Left colon (tissue), 2 donors: Measurements from ENCODE around the gene METTL17. TPM values are rescaled to one million over a fixed set of nuclear protein-coding genes. Genes with fewer than 3 reads are reported as not detected.
A peak's percentile ranks its signal among the peaks of the same experiment; 100 is the strongest.

Experiments
- ATAC-seq: fragments of 200-7000 bp; cut with Tn5 transposase; one replicate; pipeline ENCODE4 v1.9.1; 2020; ENCODE audit warnings: mild to moderate bottlenecking, moderate library complexity
- DNase-seq, 2 donors: peaks; one replicate each; pipeline ENCODE4 v3.0.0-alpha.2; 2020
- intact Hi-C, 2 donors: fragments of 100-400 bp; cut with DNase I in 1 of 2; cut with micrococcal nuclease in 1 of 2; formaldehyde crosslinking; loops; one replicate each; pipeline versions ENCODE4 v1.11.2 to v1.14.0; 2022; cut with DNase I, micrococcal nuclease
- total RNA-seq, 2 donors: library from RNA; stranded (reverse); fragmentation: NEBNext Ultra II Directional; extraction: Animal tissue kit (Norgen Biotek cat#: 25700); gene quantifications; one replicate each; pipeline ENCODE4 v1.2.1, GENCODE V29; 2021
- donor health status: DM: no; HTN: no; CAD: no.
- donor health status: DM: yes; HTN: yes; CAD: no.

METTL17 gene
- total RNA-seq, 2 donors from 2014 or later = 48.4 to 65.1 TPM

DNA sequence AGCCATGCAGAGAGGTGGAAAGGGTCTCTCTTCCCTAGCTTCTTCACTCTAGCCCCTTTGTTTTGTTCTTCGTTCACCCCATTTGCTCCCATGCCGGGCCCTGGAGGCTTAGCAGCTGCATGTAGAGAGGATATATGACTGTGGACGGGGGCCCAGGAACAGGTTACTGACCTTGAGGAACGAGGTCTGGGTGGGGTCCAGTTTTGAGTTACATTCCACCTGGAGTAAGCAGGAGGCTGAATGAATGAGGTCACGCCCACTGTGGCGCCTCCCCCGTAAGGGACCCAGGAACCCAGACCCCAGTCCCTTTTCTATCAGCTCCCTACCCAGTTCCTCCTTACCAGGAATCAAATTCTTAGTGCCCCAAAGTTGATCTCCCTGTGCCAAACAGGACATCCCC, 28.5 kb downstream of the METTL17 start:
- intact Hi-C loops = loop anchor here in 1 of 2 donors (10.0 kb wide), 1 partner anchor 77 kb away; the partner anchor contains the start of gene ZNF219
- ATAC-seq = no peak
- DNase-seq = no peak

DNA sequence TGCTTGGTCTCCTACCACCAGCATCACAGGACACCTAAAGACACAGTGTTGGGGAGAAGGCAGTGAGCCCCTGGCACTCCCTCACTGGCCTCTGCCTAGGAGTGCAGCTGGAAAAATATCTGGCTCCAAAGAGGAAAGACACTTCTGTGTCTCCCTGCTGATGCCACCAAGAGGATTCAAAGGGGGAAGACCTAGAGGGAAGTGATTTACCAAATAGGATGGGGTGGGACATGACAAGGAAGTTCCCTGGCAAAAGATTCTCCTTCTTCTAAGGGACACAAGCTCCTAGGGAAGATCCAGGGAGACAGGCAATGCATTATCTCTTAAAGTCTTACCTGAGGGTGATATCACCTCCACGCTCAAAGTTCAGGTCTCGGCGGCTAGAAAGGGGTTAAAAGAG, 29.0 kb downstream of the METTL17 start:
- no peak for DNase-seq
- intact Hi-C loops = loop anchor here in 1 of 2 donors (10.0 kb wide), 1 partner anchor 76 kb away; the partner anchor contains the start of gene ZNF219
- ATAC-seq = no peak

DNA sequence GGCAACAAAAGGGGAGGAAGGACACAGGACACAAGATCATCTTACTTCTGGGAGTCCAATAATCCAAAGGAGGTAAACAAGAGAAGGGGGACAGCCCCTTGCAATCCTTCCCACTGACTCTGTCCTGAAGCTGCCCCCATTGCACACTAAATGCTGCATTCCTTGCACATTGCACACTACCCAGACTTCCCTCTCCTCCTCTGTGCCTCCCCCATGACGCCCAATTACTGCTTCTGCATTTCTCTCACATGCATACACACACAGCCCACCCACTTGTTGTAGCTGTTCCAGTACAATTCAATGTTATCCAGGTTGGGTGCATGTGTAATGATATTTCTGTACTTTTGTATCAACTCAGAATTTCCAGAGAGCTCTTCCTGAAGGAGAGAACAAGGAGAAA, 29.6 kb downstream of the METTL17 start:
- no peak for DNase-seq
- intact Hi-C loops = loop anchor here in 1 of 2 donors (10.0 kb wide), 1 partner anchor 75 kb away; the partner anchor contains the start of gene ZNF219
- no peak for ATAC-seq

DNA sequence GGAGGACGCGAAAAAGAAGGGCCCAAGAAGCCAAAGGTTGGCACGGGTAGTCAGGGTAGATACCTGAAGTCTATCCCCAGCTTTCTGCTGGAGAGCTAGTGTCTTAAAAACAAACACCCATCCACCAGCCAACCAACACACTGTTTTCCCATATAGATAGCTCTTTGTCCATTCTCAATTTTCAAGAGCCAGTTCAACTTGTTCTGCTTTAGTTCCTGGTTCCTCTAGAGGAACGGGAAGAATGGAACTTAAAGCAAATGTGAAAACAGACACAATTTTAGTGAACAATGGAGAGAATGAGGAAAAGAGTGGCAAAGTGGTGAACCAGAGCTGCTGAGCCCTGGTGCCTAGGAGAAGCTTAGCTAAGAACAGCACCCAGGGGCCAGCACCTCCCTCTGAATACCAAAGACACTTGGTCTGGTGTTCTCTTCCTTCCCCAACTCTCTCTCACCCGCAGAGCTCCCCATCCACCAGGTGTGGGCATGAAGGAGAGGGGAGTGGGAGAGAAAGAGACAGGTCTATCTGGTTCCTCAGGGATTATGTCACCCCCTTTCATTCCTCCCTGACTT, 31.3 kb downstream of the METTL17 start:
- intact Hi-C loops = loop anchor here in 1 of 2 donors (5.0 kb wide), 1 partner anchor 76 kb away; the partner anchor contains the start of gene ZNF219
- no peak for ATAC-seq
- no peak for DNase-seq

DNA sequence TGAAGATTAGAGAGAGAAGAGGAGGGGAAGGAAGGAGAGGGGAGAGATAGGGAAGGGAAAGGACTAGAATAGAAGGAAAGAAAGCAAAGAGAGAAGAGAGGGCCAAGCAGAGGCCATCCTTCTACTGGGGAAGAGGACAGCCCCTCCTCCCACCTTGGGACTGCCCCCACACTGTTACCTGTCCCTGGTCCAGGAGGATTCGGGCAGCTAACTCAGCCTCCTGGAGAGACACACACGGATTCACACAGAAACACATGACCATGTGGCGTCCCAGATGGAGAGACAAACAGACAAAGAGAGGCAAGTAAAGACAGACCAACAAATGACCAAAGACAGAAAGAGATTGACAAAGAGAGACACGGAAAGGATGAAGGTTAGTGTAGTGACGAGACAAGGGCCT, 32.9 kb downstream of the METTL17 start:
- intact Hi-C loops = loop anchor here in 1 of 2 donors (5.0 kb wide), 1 partner anchor 75 kb away; the partner anchor contains the start of gene ZNF219
- no peak for ATAC-seq
- no peak for DNase-seq

DNA sequence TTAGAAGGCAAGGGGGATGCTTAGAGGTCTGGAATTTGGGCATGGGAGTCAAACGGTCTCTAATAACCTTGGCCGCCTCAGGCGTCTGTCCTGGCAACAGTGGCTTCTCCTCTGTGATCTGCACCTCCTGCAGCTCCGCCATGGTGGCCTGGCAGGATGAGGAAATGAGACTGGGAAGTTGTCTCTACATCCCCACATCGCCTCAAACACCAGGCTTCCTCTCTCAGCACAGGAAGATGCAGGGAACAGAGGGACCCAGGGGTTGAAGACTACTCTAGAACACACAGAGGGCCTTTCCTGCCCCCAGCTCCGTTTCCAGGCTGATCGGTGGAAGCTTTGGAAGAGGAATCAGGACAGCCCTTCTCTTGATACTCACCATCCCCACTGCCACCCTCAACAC, 33.4 kb downstream of the METTL17 start:
- intact Hi-C loops = loop anchor here in 1 of 2 donors (5.0 kb wide), 1 partner anchor 74 kb away; the partner anchor contains the start of gene ZNF219
- DNase-seq (no peak), ATAC-seq (no peak)

DNA sequence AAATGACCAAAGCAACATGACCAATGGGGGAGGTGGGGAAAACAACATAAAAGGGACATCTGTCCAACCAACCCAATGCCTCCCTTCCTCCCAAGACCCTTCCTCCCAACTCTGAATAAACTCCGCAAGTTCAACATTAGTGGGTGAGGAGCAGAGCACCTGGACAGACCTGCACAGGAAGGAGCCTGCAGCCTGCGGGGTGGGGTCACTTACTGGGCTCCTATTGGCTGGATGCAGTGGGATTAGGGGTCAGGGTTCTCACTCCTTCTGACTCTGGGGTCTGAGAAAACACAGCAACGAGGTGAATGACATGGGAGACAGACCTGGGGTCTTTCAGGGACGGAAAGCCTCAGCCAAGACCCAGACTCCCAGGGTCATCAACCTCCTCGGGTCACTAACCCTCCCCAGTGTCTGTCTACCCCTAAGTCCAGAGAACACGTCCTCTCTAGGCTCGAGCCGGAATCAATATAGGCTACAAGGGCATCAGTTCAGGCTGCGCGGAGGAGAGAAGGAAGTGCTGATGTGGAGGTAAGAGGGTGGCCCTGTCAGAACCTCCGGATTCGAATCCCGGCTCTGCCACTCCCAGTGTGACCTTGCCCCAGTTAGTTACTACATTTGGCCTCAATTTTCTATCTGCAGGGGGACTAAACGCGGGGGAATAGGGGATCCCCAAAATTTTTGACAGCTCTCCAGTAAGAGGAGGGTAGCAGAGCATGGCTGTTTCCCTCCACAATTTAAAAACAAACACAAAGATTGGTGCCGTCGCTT, 34.2 kb downstream of the METTL17 start:
- intact Hi-C loops = loop anchor here in 1 of 2 donors (5.0 kb wide), 1 partner anchor 73 kb away; the partner anchor contains the start of gene ZNF219
- ATAC-seq = peak; percentile 68
- peak in 1 of 2 donors; percentile 58 for DNase-seq

DNA sequence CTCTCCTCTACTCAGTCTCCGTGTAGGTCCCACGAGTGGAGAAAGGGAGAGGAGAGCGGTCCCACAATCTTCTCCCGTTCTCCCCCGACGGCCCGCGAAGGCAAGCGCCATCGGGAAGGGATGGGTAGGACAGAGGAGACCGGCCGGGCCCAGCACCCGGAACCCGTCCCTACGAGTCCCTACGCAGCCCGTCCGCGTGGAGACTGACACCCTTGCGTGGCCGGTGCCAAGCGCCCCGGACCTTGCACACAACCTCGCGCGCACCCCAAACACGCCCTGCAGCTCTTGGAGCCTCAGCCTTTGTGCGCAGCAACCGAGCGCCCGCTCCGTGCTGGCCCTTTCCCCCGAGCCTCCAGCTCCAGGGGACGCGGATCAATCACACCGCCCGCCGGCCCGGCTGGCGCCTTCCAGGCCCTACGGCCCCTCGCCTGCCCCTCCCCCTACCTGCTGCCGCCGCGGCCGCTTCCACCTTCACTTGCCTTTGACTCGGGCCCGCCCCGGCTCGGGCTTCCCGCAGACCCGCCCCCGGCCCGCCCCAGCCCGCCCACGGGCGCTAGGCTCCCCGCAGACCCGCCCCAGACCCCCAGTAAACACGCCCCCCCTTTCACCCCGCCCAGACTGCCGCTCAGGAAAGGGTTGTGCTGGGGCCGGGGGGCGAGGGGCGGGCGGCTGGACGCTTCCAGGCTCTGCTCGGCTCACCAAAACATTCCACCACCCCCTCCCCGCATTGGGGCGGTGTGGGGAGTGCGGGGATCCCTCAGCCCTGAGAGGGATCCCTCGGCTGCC, 35.0 kb downstream of the METTL17 start, which contains the start of gene NDRG2:
Gene NDRG2, minus strand, starts transcription at position 477 of the 786 bp plus-strand sequence. CDS start 1,746 bp downstream, outside the sequence.
- DNase-seq (peak; percentile 88 to 92), ATAC-seq (peak; percentile 88)
- intact Hi-C loops = loop anchor here in 1 of 2 donors (5.0 kb wide), 1 partner anchor 73 kb away; the partner anchor contains the start of gene ZNF219

DNA sequence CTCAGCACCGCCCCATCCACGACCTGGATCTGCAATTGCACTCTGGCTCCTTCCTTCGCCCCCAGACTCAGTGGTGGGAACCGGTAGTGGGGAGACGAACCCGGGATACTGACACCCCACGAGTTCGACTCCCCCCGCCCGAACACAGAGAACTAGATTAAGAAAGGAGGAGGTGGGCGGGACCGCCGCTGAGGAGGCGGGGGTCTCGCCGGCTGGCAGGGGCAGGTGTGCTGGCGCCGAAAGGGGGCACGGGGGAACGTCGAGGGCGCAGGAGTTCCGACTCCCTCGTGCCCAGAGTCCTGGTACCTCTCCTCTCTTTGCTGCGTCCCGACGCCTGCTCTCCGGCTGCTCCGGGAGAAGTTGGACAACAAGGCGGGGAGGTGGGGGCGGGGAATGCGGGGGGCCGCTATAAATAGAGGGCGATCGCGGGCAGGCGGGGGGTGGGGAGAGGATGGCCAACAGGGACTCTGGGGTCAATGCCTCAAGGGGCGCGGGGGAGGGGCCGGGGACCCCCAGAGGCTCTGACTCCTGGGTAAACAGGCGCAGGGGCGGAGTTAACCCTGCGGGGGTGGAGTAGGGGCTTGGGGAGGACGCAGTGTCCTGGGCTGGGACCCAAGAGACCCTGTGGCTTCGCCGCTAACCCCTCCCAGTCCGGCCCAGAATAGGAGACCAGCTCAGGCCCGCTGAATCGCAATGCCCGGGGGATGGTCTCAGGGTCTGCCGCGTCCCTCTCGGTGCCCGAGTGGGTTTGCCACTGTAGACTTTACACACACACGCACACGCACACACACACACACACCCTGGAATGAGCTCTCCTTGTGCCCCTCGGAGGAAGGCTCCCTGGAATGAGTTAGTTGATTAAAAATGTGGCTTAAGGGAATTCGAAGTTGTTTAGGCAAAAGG, 35.8 kb downstream of the METTL17 start:
- DNase-seq = peak; percentile 60 to 69
- intact Hi-C loops = no loop called here
- peak; percentile 28 for ATAC-seq

DNA sequence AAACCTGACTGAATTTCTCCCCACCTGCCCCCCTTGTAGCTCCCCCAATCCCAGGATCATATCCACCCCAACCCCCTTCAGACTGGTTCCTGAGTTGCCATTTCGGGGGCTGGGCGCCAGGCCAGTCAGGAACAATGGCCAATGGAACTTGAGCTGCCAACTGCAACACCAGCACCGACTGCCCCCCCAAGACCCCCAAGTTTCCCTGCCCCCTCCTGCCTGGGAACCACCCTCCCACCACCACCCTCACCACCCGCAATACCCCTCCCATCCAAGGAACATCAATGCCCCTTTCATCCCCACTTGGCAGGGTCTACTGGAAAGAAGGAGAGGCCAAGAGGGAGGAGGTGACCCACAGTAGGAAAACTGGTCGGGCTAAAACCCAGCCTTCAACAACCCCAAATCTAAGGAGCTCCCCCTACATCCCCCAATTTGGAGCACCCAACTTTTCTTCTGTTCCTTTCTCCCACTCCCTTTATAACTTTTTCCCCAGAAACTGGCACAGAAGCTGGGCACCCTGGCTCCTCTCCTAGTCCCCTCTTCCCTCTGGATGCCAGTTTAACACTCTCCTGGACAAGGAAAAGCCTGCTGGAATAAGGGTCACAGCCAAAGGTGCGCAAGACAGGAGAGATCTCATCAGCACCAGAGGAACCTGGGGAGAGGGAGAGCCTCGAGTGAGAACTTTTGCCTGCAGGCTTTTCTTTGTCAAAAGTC, 36.7 kb downstream of the METTL17 start:
- ATAC-seq = no peak
- DNase-seq = no peak
- intact Hi-C loops = no loop called here

DNA sequence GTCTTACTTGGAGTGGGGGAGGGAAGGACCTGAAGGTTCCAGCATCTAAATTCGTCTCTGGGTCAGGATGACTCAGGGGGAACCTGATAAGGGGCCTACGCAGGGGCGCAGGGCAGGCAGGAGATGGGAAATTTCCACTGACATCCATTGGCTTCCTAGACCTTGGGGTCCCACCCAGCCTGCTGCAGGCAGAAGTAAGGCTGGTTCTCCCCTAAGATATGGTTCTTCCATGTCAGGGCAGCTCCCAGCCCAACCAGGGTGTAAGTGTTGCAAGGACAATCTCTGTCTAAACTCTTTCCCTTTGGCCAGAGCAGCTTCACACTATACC, 37.2 kb downstream of the METTL17 start:
- DNase-seq (no peak), ATAC-seq (no peak)
- intact Hi-C loops = no loop called here

DNA sequence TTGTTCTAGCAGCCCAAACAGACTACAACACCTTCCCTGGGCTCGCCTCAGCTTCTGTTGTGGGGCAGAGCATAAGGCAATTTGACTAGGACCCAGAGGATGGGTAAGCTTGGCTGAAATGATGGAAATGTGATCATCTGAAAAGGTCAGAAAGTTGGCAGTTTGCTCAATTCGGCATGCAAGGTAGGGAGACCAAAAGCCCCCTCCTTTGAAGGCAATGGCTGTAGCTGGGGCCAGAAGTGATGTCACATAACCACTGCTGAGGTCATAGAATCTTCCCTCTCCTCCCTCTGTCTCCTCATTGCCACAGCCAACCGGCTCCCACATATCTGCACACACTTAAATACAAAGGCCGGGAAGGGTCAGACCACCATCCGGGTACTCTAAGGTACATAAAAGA, 40.1 kb downstream of the METTL17 start, which contains the start of gene TPPP2:
Gene TPPP2, plus strand, starts transcription at position 301 of the 400 bp plus-strand sequence. CDS start 365 bp downstream, outside the sequence.
- ATAC-seq (no peak), DNase-seq (no peak)
- intact Hi-C loops = no loop called here

DNA sequence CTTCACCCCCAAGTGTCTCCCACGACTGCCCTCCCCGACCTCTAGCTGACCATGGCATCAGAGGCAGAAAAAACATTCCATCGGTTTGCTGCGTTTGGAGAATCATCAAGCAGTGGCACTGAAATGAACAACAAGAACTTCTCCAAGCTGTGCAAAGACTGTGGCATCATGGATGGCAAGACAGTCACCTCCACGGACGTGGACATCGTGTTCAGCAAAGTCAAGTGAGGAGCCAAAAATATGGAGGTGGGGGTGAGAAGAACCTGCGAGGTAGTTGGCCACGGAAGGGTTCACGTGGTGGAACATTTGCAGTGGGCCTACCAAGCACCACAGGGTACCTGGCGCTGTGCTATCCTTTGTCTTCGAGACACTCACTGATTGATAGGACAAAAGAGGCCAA, 40.8 kb downstream of the METTL17 start:
- intact Hi-C loops = no loop called here
- DNase-seq (no peak), ATAC-seq (no peak)

DNA sequence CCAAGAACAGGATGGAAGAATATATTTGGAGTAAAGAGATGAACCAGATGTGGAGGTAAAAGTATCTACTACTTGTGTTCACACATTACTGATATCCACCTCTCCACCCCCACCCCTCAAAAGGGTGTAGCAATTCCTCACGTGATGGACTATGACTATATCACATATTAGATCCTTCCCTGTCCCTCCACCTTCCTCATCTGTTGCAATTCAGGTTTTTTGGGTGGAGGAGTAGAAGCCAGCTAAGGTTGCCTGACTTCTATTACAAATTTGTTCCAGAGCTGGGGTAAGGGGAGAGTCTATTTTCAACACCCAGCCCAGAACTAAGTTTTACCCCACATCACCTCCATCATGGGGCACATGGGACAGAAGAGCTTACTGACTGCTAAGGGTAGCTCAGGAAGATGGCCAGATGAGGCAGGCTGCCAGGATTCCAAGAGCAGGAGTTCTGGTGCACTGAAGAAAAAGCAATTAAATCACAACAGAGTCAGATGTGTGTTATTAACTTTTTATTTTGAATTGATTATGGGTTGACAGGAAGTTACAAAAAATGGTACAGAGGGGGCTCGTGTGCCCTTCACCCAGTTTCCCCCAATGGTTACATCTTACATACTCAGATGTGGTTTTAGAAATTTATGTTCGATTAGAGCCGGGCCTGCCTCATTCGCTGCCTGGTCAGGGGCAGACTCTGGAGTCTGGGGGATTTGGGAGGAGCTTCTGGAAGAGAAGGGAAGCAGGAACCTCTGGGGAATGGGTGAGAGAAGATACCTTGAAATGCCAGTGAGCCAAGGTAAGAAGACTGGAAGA, 42.7 kb downstream of the METTL17 start:
- no peak for ATAC-seq
- intact Hi-C loops = no loop called here
- DNase-seq = no peak

DNA sequence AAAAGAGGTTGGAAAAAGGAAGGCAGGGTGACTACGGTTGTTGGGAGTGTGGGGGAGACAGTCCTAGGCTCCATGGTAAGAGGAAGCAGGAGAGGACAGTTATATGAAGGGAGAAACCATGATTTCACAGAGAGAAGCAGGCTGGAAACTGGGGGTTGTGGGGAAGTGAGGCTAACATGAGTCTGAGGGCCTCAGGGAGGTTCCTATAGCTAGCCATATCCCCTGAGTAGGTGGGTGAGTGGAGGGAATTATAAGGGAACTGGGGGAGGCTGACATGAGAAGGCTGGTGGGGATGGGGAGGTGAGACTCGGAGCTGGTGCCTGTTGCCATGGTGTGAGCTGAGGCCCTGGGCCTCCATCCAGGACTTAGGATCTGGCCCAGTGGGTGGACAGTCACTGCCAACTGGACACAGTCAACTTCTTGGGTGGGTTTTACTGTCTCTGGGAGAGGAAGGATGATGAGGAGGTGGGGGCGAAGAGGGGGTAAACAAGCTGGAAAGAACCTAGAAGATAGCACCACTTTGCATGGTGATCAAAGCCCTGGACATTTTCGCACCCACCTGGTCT, 43.4 kb downstream of the METTL17 start:
- ATAC-seq = no peak
- intact Hi-C loops = no loop called here
- DNase-seq = no peak

DNA sequence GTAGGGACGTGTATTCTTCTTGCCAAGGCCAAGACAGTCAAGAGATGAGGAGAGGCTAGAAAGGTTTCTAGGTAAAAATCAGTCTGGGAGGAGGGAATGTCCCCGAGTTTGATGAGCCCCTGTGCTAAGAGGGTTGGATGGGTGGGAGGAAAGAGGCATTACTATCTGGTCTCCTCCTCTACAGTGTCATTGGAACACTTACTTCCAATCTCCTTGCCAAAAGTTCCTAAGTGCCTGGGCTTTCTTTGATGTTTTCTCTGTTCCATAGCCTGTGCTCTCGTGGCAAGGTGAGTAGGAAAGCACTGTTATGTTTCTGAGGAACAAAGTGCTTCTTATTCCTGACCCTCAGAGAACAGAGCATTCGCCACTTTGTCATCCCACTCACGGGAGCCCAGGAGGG, 44.9 kb downstream of the METTL17 start, which contains the start of gene RNASE13:
Gene RNASE13, minus strand, starts transcription at position 101 of the 400 bp plus-strand sequence. CDS start 519 bp downstream, outside the sequence.
- no peak for ATAC-seq
- intact Hi-C loops = no loop called here

More for the DNA sequence above, 44.9 kb downstream of the METTL17 start, which contains the start of gene RNASE13:
- DNase-seq = no peak
